Midbrain (tissue), 1 donor: ENCODE data around the gene CCDC107.
"Not testable (repeated sequence)": the region's sequence is repeated elsewhere in the genome, so short reads cannot be mapped to it uniquely, and the experiment has no call there.

Experiments
- DNase-seq: peaks from one replicate; lab custom pipeline; 2025; lab: John Stamatoyannopoulos, UW

The CCDC107 gene

GRCh38 chr9:35638751-35639150, 19.3 kb upstream of the CCDC107 start:
- not testable (repeated sequence) for DNase-seq

DNA sequence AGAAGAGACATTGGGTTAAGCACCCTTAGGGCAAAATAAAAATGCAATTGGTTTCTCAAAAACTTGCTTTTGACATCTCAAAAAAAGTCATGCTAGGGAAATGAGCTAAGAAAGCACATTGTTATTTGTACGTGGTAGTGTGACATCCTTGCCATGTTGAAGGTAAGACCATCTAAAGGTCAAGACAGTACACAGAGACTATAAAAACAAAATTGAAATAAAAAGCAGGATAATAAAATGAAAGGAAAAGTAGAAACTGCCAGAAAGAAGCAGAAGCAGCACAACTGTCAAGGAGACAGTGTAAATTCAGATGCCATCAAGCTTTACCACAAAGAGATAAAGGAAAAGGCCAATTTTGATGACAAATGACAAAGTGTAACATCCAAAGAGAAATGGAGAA, 18.9 kb upstream of the CCDC107 start:
- DNase-seq = not testable (repeated sequence)

- DNase-seq = no peak
Observed at GRCh38 chr9:35639631-35640030, 18.5 kb upstream of the CCDC107 start.

- not testable (repeated sequence) for DNase-seq
Observed at GRCh38 chr9:35640431-35640830, 17.7 kb upstream of the CCDC107 start.

DNA sequence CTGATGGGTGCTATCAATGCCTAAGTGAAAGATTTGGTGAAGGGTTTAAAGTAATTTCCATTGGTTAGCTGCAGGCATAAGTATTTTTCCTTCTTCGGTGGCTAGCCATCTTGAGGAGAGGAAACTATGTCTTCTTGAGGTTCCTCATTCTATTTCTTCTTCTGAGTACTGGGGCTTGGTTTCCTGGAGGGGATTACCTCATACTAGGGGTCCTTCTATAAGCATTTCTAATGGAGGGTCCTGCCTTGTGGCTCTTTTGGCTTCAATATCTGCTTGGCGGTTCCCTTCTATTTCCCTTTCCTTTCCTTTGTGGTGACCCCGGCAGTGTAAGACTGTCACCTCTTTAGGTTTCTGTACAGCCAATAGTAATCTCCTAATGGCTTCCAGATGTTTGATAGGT, 16.6 kb upstream of the CCDC107 start:
- not testable (repeated sequence) for DNase-seq

DNA sequence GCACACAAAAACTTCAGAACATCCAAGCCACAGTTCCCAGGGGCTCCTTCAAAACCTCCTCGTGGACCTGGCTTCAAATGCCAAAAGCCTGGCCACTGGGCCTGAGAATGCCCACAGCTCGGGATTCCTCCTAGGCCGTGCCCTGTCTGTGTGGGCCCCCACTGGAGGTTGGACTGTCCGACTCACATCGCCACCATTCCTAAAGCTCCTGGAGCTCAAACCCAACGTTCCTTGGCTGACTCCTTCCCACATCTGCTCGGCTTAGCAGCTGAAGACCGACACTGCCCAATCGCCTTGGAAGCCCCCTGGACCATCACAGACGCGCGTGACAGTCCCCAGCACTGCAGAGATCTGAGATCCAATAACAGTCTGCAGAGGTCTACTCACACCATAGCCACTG, 15.0 kb upstream of the CCDC107 start:
- DNase-seq = no peak

DNA sequence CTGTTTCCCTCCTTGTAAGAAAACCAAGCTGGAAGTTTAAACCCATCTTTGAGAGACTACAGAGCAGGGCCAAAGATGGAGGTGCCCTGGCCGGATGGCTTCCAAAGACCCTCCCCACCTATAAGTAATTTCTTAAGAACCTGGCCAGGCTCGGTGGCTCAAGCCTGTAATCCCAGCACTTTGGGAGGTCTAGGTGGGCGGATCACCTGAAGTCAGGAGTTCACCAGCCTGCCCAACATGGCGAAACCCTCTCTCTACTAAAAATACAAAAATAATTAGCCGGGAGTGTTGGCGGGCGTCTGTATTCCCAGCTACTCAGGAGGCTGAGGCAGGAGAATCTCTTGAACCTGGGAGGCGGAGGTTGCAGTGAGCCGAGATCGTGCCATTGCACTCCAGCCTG, 12.4 kb upstream of the CCDC107 start:
- DNase-seq = not testable (repeated sequence)

DNA sequence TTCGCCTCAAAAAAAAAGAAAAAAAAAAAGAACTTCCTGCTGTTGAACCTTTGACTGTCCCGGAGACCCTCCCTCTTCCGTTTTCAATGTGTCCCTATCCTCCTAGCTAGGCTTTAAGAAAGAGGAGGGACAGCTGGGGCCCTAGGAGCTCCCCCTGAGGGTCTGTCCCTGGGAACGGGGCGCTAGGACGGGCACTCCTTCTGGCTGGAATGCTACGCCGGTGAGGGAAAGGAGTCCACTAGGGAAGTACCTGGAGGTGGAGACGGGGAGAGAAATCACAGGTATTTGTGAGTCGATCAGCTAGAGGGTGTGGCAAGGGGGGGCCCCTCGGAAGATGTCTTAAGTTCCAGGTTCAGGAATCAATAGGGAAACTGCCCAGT, 11.9 kb upstream of the CCDC107 start:
- no peak for DNase-seq

- peak; percentile 93 for DNase-seq
Observed at GRCh38 chr9:35646533-35647265, 11.4 kb upstream of the CCDC107 start.

DNA sequence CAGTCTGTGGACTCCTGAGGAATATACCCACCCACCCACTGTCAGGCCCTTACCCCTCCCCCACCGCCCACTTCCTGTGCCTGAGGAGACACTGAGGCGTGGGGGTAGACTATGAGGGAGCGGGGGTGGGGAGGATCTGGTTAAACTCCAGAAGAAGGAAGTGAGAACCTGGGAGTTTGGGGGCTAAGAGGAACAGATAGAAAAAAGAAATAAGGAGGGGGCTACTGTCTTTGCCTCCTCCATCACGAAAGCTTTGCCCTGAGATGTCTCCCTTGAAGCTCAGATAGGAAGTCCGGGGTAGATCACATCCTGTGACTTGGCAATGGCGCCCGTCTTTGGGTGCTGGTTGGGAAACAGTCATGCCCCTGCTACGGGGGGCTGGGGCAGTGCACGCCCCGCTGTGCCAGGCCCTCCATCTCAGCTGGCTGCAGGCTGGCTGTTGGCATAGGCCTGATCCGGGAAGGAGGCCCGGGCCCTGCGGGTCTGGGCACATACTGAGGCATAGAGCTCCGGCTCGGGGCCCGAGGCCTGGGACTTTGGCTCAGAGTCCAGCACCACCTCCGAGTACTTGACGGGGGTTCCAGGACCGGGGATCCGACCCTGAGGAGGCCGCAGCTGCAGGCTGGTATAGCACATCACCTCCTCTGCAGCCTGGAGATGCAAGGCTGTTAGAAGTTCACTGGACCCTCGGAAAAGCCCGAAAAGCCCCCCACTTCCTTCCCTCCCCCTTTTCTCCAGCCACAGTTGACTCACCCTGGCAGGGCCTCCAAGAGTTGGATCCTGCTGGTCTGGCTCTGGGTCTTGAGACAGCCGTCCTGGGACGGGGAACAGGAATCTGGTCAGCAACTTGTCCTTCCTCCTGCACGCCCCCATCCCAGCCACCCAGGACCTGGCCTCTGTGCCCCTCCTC, 8.4 kb upstream of the CCDC107 start:
- DNase-seq = no peak

DNA sequence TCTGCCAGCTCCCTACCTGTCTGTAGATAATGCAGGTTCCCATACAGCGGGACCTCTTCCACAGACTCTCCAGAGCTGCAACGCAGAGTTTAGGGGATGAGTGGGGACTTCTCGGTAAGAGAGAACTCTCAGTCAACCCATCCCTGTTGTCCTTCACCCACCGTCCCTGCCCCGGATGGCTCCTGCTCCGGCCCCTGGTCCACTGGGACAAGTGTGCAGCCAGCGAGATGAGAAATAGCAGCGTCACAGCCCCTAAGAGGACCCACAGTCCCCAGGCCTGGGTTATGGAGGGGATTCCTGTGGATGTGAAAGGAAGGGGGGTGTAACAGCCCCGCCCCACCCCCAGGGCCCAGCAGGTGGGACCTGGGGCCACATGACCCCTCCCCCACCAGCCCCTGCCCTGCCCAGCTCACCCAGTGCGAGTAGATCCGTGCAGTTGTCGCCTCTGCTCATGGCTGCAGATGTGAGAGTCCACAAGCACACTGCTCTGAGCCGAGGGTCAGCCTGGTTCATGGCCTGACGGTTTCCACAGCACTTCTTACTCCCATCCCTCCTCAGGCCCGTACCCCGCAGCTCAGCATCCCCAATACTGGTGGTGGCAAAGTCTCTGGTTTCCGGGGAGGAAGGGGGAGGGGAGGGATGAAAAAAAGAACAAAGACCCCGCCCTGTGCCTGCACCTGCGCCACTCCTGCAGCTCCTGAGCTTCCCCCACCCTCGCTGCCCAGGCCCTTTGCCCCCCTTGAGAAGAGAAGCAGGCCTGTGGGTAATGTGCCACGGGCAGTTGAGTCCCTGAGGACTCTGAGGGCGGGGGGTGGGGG, 7.5 kb upstream of the CCDC107 start, which contains the start of gene SIT1:
Gene SIT1 (minus strand): TSS at position 591 of the 818 bp plus-strand sequence. CDS start 78 bp downstream, at position 513.
- DNase-seq = no peak

DNA sequence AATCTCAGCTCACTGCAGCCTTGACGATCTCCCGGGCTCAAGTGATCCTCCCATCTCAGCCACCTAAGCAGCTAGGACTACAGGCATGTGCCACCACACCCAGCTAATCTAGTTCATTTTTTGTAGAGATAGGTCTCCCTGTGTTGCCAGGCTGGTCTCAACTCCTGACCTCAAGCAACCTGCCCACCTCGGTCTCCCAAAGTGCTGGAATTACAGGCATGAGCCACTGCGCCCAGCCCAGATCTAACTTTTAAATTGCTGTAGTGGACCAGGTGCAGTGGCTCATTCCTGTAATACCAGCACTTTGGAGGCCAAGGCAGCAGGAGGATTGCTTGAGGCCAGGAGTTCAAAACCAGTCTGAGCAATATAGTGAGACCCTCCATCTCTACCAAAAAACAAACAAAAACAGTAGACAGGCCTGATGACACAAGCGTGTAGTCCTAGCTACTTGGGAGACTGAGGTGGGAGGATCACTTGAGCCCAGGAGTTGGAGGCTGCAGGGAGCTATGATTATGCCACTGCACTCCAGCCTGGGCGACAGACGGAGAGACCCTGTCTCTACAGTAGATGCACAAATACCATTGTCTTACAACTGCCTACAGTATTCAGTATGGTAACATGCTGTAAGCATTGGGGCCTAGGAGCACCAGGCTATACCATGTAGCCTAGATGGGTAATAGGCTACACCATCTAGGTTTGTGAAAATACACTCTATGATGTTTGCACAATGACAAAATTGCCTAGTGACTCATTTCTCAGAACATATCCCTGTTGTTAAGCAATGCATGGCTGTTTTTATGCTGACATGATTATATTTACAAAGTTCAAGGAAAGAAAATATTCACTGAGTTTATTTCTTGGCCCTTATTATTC, 5.9 kb upstream of the CCDC107 start:
- DNase-seq = no peak

GRCh38 chr9:35652829-35653209, 5.3 kb upstream of the CCDC107 start:
- no peak for DNase-seq

DNA sequence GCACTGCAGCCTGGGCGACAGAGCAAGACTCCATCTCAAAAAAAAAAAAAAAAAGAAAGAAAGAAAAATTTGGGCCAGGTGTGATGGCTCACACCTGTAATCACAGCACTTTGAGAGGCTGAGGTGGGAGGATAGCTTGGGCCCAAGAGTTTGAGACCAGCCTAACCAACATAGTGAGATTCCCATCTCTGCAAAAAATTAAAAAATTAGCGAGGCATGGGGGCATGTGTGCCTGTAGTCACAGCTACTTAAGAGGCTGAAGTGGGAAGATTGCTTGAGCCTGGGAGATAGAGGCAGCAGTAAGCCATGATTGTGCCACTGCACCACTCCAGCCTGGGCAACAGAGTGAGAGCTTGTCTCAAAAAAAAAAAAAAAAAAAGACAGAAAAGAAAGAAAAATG, 4.5 kb upstream of the CCDC107 start:
- no peak for DNase-seq

GRCh38 chr9:35656348-35656747, 1.7 kb upstream of the CCDC107 start:
- DNase-seq = no peak

GRCh38 chr9:35656831-35657545, 1.1 kb upstream of the CCDC107 start:
- DNase-seq = peak; percentile 52

DNA sequence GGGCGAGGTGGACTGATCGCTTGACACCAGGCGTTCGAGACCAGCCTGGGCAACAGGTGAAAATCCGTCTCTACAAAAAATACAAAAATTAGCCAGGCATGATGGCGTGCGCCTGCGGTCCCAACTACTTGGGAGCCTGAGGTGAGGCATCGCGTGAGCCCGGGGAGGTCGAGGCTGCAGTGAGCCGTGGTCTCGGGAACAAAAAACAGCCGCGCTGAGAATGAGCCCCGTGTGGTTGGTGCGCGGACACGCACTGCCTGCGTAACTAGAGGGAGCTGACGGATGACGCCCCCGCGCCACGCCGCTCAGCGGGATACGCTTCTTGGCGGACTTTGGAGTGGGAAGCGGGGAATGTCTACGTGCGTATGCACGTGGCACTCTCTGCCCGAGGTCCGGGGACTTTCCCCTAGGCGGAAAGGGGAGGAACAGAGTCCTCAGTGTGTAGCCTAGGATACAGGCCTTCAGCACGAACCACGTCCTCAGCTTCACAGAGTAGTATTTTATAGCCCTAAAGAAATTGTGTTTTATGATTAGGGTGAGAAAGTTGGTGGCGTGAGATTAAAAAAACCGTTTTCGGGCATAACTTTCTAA, 451 bp upstream of the CCDC107 start, which contains the start of gene RMRP:
Gene RMRP (minus strand): TSS at position 474 of the 591 bp plus-strand sequence.
- DNase-seq = peak; percentile 95

DNA sequence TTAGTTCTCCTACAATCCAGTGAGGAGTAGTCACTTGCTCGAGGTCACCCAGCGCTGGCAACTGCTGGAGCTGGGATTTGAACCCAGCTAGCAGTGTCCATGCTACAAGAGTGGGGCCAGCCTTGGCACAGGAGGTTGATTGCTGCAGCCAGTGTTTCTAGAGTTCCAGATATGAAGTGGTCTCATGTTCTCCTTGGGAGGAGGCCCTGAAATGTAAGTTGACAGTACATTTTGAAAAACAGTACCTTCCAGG, 802 bp downstream of the CCDC107 start:
- DNase-seq = no peak

DNA sequence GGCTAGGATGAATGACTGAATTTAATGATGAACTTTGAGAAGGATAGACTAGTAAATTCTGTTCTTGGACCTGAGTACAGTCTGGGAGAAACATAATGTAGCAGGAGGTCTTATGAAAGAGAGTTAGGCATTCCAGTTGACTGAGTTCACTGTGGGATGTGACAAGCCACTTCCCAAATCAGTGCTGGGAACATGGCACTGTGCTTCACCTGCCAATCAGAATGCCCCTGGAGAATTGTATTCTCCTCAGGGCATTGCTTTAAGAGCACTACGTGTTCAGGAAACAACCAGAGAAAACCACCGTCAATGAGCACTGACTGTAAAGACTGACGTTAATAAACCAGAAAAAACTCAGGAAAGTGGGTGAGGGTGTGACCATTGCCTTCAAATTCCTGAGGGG, 1.2 kb downstream of the CCDC107 start:
- no peak for DNase-seq

- peak; percentile 7 for DNase-seq
Observed at GRCh38 chr9:35660966-35661415, 2.9 kb downstream of the CCDC107 start.
